ENCODE measurements around the gene PSMC1. TPM values are rescaled to one million over a fixed set of nuclear protein-coding genes. Genes with fewer than 3 reads are reported as not detected.

The PSMC1 gene
- total RNA-seq, 5 donors from 2014 or later (not counting 1 experiment from before 2014, with no cell fraction given), result 50.7 to 67.9 (median 53.3) TPM

GRCh38 chr14:90297876-90298629 is 41.7 kb downstream of the PSMC1 start:
- Histone ChIP-seq H3K27me3 (replicated peaks in 1 of 2; ENCODE audit: control insufficient read depth in 2 of 2, extremely low read depth in 1 of 2, insufficient read depth in 2 of 2, low read length in 1 of 2) (no peaks in the 10 kb centered on the region), H3K36me3 (ENCODE audit: control insufficient read depth in 2 of 2, extremely low read depth in 1 of 2, insufficient read depth in 1 of 2, low read length in 1 of 2) (peaks cover 7 to 62% of the 10 kb centered on the region in 2 donors), H3K4me3 (ENCODE audit: control insufficient read depth in 1 of 2, extremely low read depth in 1 of 2, low read length in 1 of 2) (no peak overlapping the region), H3K4me1 (ENCODE audit: control insufficient read depth in 1 of 2, extremely low read depth in 1 of 2, insufficient read depth in 2 of 2, low read length in 2 of 2) (peaks cover 0 to 2% of the 10 kb centered on the region in 2 experiments), H3K27ac (ENCODE audit: low read length) (no peak overlapping the region), H3K9me3 (no peaks in the 10 kb centered on the region)
- ATAC-seq (replicated peaks in 1 of 4), result no peak
- Mint-ChIP-seq H3K9me3 (no peaks in the 10 kb centered on the region), H3K27me3 (no peaks in the 10 kb centered on the region), H3K27ac (no peak overlapping the region), H3K4me3 (no peak overlapping the region), H3K36me3 (peaks cover 47% of the 10 kb centered on the region), H3K4me1 (peaks cover 11 to 15% (median 15%) of the 10 kb centered on the region in 3 donors)
- DNase-seq, result no peak
- ChIA-PET CTCF (no interaction called here), POLR2A (no interaction called here)
- 97% methylated on average over 6 of the region's 11 CpGs for WGBS (ENCODE audit: insufficient coverage)

GRCh38 chr14:90299408-90299807 is 43.1 kb downstream of the PSMC1 start:
- Histone ChIP-seq H3K27ac (ENCODE audit: low read length) (no peak overlapping the region), H3K36me3 (ENCODE audit: control insufficient read depth in 2 of 2, extremely low read depth in 1 of 2, insufficient read depth in 1 of 2, low read length in 1 of 2) (peaks cover 10 to 63% of the 10 kb centered on the region in 2 donors), H3K4me1 (ENCODE audit: control insufficient read depth in 1 of 2, extremely low read depth in 1 of 2, insufficient read depth in 2 of 2, low read length in 2 of 2) (peaks cover 0 to 2% of the 10 kb centered on the region in 2 experiments), H3K27me3 (replicated peaks in 1 of 2; ENCODE audit: control insufficient read depth in 2 of 2, extremely low read depth in 1 of 2, insufficient read depth in 2 of 2, low read length in 1 of 2) (no peaks in the 10 kb centered on the region), H3K4me3 (ENCODE audit: control insufficient read depth in 1 of 2, extremely low read depth in 1 of 2, low read length in 1 of 2) (no peak overlapping the region), H3K9me3 (no peaks in the 10 kb centered on the region)
- Mint-ChIP-seq H3K27me3 (no peaks in the 10 kb centered on the region), H3K4me1 (peaks cover 11 to 15% (median 15%) of the 10 kb centered on the region in 3 donors), H3K36me3 (peaks cover 48% of the 10 kb centered on the region), H3K27ac (no peak overlapping the region), H3K9me3 (no peaks in the 10 kb centered on the region), H3K4me3 (no peak overlapping the region)
- WGBS (ENCODE audit: insufficient coverage), result 100% methylated on average over 3 of the region's 7 CpGs
- POLR2A ChIA-PET, result no interaction called here
- peak in 1 of 35 experiments; percentile 13 for DNase-seq
- no peak for ATAC-seq (replicated peaks in 1 of 4)
- CTCF ChIA-PET, result no interaction called here

- peaks cover 0 to 2% of the 10 kb centered on the region in 2 experiments for H3K4me1 ChIP-seq (ENCODE audit: control insufficient read depth in 1 of 2, extremely low read depth in 1 of 2, insufficient read depth in 2 of 2, low read length in 2 of 2)
- no peaks in the 10 kb centered on the region for H3K27me3 ChIP-seq (replicated peaks in 1 of 2; ENCODE audit: control insufficient read depth in 2 of 2, extremely low read depth in 1 of 2, insufficient read depth in 2 of 2, low read length in 1 of 2)
- Mint-ChIP-seq H3K36me3 (peaks cover 55% of the 10 kb centered on the region), H3K4me1 (peaks cover 11 to 15% (median 15%) of the 10 kb centered on the region in 3 donors), H3K9me3 (no peaks in the 10 kb centered on the region), H3K4me3 (no peak overlapping the region), H3K27me3 (no peaks in the 10 kb centered on the region), H3K27ac (peak overlapping the region; percentile 53 to 77)
- no peak overlapping the region for H3K27ac ChIP-seq (ENCODE audit: low read length)
- peaks cover 9 to 62% of the 10 kb centered on the region in 2 donors for H3K36me3 ChIP-seq (ENCODE audit: control insufficient read depth in 2 of 2, extremely low read depth in 1 of 2, insufficient read depth in 1 of 2, low read length in 1 of 2)
- no peaks in the 10 kb centered on the region for H3K9me3 ChIP-seq
- WGBS (ENCODE audit: insufficient coverage), result no CpG with 5 or more reads among the region's 2 CpGs
- ChIA-PET CTCF (no interaction called here), POLR2A (interaction anchor here in 1 of 2 donors (0.6 kb wide), 1 partner anchor 81 kb away, joined by 3 read pairs; no protein-coding TSS in a partner anchor)
- H3K4me3 ChIP-seq (ENCODE audit: control insufficient read depth in 1 of 2, extremely low read depth in 1 of 2, low read length in 1 of 2), result no peak overlapping the region
- ATAC-seq (replicated peaks in 1 of 4), result no peak
- no peak for DNase-seq
Observed at GRCh38 chr14:90300611-90301047, 44.3 kb downstream of the PSMC1 start.

- Mint-ChIP-seq H3K36me3 (peaks cover 55% of the 10 kb centered on the region), H3K9me3 (no peaks in the 10 kb centered on the region), H3K4me3 (no peak overlapping the region), H3K4me1 (peaks cover 11 to 15% (median 15%) of the 10 kb centered on the region in 3 donors), H3K27ac (peak overlapping the region; percentile 53 to 77), H3K27me3 (no peaks in the 10 kb centered on the region)
- H3K27me3 ChIP-seq (replicated peaks in 1 of 2; ENCODE audit: control insufficient read depth in 2 of 2, extremely low read depth in 1 of 2, insufficient read depth in 2 of 2, low read length in 1 of 2), result no peaks in the 10 kb centered on the region
- no peaks in the 10 kb centered on the region for H3K9me3 ChIP-seq
- POLR2A ChIA-PET, result interaction anchor here in 1 of 2 donors (0.6 kb wide), 1 partner anchor 80 kb away, joined by 3 read pairs; no protein-coding TSS in a partner anchor
- no peak overlapping the region for H3K27ac ChIP-seq (ENCODE audit: low read length)
- CTCF ChIA-PET, result interaction anchor here in 1 of 2 donors (1.1 to 2.5 kb wide), 4 partner anchors 81 to 458 kb away, joined by 3 to 22 read pairs (median 4); no protein-coding TSS in a partner anchor
- ATAC-seq (replicated peaks in 1 of 4) (no peak), DNase-seq (no peak)
- no CpG with 5 or more reads among the region's 6 CpGs for WGBS (ENCODE audit: insufficient coverage)
- H3K4me3 ChIP-seq (ENCODE audit: control insufficient read depth in 1 of 2, extremely low read depth in 1 of 2, low read length in 1 of 2), result no peak overlapping the region
- peaks cover 0 to 2% of the 10 kb centered on the region in 2 experiments for H3K4me1 ChIP-seq (ENCODE audit: control insufficient read depth in 1 of 2, extremely low read depth in 1 of 2, insufficient read depth in 2 of 2, low read length in 2 of 2)
- H3K36me3 ChIP-seq (ENCODE audit: control insufficient read depth in 2 of 2, extremely low read depth in 1 of 2, insufficient read depth in 1 of 2, low read length in 1 of 2), result peaks cover 9 to 66% of the 10 kb centered on the region in 2 donors
Observed at GRCh38 chr14:90301122-90301521, 44.8 kb downstream of the PSMC1 start.

GRCh38 chr14:90301668-90302090 is 45.3 kb downstream of the PSMC1 start:
- WGBS (ENCODE audit: insufficient coverage), result no CpG with 5 or more reads among the region's 5 CpGs
- DNase-seq, result peak in 1 of 35 experiments; percentile 34
- H3K4me3 ChIP-seq (ENCODE audit: control insufficient read depth in 1 of 2, extremely low read depth in 1 of 2, low read length in 1 of 2), result no peak overlapping the region
- no peaks in the 10 kb centered on the region for H3K27me3 ChIP-seq (replicated peaks in 1 of 2; ENCODE audit: control insufficient read depth in 2 of 2, extremely low read depth in 1 of 2, insufficient read depth in 2 of 2, low read length in 1 of 2)
- Mint-ChIP-seq H3K9me3 (no peaks in the 10 kb centered on the region), H3K4me3 (no peak overlapping the region), H3K36me3 (peaks cover 49% of the 10 kb centered on the region), H3K27me3 (no peaks in the 10 kb centered on the region), H3K4me1 (peaks cover 11 to 15% (median 15%) of the 10 kb centered on the region in 3 donors), H3K27ac (peak overlapping the region in 1 of 2 donors; percentile 24)
- ATAC-seq (replicated peaks in 1 of 4), result no peak
- no peak overlapping the region for H3K27ac ChIP-seq (ENCODE audit: low read length)
- no peaks in the 10 kb centered on the region for H3K9me3 ChIP-seq
- ChIA-PET CTCF (interaction anchor here in 1 of 2 donors (0.5 to 2.5 kb wide), 7 partner anchors 80 to 1646 kb away, joined by 3 to 22 read pairs (median 4); no protein-coding TSS in a partner anchor), POLR2A (interaction anchor here (0.6 to 0.7 kb wide), 2 partner anchors 243 to 468 kb away, joined by 3 to 6 read pairs; no protein-coding TSS in a partner anchor)
- peaks cover 9 to 61% of the 10 kb centered on the region in 2 donors for H3K36me3 ChIP-seq (ENCODE audit: control insufficient read depth in 2 of 2, extremely low read depth in 1 of 2, insufficient read depth in 1 of 2, low read length in 1 of 2)
- H3K4me1 ChIP-seq (ENCODE audit: control insufficient read depth in 1 of 2, extremely low read depth in 1 of 2, insufficient read depth in 2 of 2, low read length in 2 of 2), result peaks cover 0 to 2% of the 10 kb centered on the region in 2 experiments

GRCh38 chr14:90302529-90303303 is 46.4 kb downstream of the PSMC1 start:
- Mint-ChIP-seq H3K4me1 (peaks cover 11 to 15% (median 15%) of the 10 kb centered on the region in 3 donors), H3K36me3 (peaks cover 48% of the 10 kb centered on the region), H3K9me3 (no peaks in the 10 kb centered on the region), H3K27me3 (no peaks in the 10 kb centered on the region), H3K27ac (peak overlapping the region in 1 of 2 donors; percentile 11), H3K4me3 (no peak overlapping the region)
- H3K4me3 ChIP-seq (ENCODE audit: control insufficient read depth in 1 of 2, extremely low read depth in 1 of 2, low read length in 1 of 2), result no peak overlapping the region
- ChIA-PET CTCF (interaction anchor here in 1 of 2 donors (0.7 to 2.5 kb wide), 3 partner anchors 17 to 457 kb away, joined by 3 to 22 read pairs (median 4); no protein-coding TSS in a partner anchor), POLR2A (no interaction called here)
- ATAC-seq (replicated peaks in 1 of 4), result no peak
- no peaks in the 10 kb centered on the region for H3K9me3 ChIP-seq
- no peak for DNase-seq
- H3K27me3 ChIP-seq (replicated peaks in 1 of 2; ENCODE audit: control insufficient read depth in 2 of 2, extremely low read depth in 1 of 2, insufficient read depth in 2 of 2, low read length in 1 of 2), result no peaks in the 10 kb centered on the region
- no peak overlapping the region for H3K27ac ChIP-seq (ENCODE audit: low read length)
- peaks cover 0 to 2% of the 10 kb centered on the region in 2 experiments for H3K4me1 ChIP-seq (ENCODE audit: control insufficient read depth in 1 of 2, extremely low read depth in 1 of 2, insufficient read depth in 2 of 2, low read length in 2 of 2)
- peaks cover 9 to 59% of the 10 kb centered on the region in 2 donors for H3K36me3 ChIP-seq (ENCODE audit: control insufficient read depth in 2 of 2, extremely low read depth in 1 of 2, insufficient read depth in 1 of 2, low read length in 1 of 2)
- 100% methylated on average over 8 of the region's 10 CpGs for WGBS (ENCODE audit: insufficient coverage)
